ENCODE data around the gene HDGFL2.
"Not testable (repeated sequence)": the region's sequence is repeated elsewhere in the genome, so short reads cannot be mapped to it uniquely, and the experiment has no call there.

Gene HDGFL2

DNA sequence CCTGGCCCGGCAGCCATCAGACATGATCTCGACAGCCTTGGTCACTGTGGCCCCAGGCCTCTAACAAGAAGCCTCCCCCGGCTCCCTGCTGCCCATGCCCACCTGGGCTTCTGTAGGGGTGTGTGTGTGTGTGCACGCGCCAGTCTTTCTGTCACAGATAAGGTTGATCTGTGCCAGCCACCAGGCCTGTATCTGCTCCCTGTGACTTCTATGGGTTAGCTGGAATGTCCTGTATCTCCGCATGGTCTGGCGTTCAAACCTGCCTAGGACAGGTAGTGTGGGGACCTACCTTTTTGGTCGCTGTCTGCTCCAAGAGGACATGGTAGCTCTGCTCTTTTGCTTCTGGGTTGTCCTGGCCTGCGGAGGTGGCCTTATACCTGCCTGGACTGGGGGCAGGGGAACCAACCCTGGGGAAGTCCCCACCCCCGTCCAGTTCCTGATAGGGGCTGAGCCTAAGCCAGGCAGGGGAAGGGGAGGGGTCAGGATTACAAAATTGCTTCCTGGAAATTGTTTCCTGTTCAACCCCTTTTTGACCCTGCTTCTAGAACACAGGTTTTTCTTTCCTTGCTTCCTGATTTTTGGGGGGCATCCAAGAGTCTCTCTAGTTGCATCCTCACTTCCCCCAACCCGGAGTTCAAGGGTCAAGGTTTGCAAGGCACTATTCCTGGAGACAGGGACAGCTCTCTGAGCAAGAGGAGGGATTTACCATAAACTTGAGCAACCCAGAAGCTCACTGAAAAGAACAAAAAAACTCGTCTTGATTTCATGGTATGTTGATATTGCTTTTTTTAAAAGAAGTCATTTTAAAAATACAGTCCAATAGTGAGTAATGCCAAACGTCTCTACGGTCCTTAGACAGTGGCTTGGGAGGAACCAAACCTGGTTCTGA lies 67.8 kb downstream of the HDGFL2 start, which contains the start of gene LRG1:
Gene LRG1 (minus strand): TSS at position 344 of the 889 bp plus-strand sequence. CDS start 23 bp downstream, at position 321.
- TF ChIP-seq, protein P1, sequence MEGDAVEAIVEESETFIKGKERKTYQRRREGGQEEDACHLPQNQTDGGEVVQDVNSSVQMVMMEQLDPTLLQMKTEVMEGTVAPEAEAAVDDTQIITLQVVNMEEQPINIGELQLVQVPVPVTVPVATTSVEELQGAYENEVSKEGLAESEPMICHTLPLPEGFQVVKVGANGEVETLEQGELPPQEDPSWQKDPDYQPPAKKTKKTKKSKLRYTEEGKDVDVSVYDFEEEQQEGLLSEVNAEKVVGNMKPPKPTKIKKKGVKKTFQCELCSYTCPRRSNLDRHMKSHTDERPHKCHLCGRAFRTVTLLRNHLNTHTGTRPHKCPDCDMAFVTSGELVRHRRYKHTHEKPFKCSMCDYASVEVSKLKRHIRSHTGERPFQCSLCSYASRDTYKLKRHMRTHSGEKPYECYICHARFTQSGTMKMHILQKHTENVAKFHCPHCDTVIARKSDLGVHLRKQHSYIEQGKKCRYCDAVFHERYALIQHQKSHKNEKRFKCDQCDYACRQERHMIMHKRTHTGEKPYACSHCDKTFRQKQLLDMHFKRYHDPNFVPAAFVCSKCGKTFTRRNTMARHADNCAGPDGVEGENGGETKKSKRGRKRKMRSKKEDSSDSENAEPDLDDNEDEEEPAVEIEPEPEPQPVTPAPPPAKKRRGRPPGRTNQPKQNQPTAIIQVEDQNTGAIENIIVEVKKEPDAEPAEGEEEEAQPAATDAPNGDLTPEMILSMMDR (IDR thresholded peaks at IDR 0.05; ENCODE audit: low read depth, low read length, missing control alignments): no peak
- H3K4me3 ChIP-seq (replicated peaks; ENCODE audit: low read depth, low read length): no peak within 1 kb of the TSS

DNA sequence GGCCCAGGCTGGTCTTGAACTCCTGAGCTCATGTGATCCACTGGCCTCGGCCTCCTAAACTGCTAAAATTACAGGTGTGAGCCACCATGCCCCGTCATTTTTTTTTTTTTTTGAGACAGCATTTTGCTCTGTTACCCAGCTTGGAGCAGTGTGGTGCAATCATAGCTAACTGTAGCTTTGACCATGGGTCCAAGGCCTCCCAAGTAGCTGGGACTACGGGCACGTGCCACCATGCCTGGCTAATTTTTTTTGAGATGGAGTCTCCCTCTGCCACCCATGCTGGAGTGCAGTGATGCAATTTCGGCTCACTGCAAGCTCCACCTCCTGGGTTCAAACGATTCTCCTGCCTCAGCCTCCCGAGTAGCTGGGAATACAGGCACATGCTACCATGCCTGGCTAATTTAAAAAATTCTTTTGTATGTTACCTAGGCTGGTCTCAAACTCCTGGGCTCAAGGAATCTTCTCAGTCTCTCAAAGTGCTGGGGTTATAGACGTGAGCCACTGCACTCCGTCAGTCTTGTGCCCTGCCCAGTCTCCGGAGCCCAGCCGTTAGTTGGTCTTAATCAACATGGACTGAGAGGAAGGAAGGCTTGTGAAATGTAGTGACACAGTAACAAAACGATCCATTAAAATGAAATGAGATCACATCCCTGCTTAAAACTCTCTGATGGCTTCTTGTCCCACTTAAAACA lies 69.2 kb downstream of the HDGFL2 start:
- TF ChIP-seq, protein P1 (IDR thresholded peaks at IDR 0.05; ENCODE audit: low read depth, low read length, missing control alignments): no peak
- no peak for DNase-seq (ENCODE audit: extremely low read depth, low read depth)
- H3K4me3 ChIP-seq (replicated peaks; ENCODE audit: low read depth, low read length): no peak overlapping the region

More for the DNA sequence above, 67.8 kb downstream of the HDGFL2 start, which contains the start of gene LRG1:
- DNase-seq (ENCODE audit: extremely low read depth, low read depth): no peak

DNA sequence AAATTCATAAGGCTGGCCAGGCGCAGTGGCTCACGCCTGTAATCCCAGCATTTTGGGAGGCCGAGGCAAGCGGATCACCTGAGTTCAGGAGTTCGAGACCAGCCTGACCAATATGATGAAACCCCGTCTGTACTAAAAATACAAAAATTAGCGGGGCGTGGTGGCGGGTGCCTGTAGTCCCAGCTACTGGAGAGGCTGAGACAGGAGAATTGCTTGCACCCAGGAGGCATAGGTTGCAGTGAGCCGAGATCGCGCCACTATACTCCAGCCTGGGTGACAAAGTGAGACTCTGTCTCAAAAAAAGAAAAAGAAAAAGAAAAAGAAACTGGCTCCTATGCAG lies 69.7 kb downstream of the HDGFL2 start:
- not testable (repeated sequence) for DNase-seq (ENCODE audit: extremely low read depth, low read depth); H3K4me3 ChIP-seq (replicated peaks; ENCODE audit: low read depth, low read length)

DNA sequence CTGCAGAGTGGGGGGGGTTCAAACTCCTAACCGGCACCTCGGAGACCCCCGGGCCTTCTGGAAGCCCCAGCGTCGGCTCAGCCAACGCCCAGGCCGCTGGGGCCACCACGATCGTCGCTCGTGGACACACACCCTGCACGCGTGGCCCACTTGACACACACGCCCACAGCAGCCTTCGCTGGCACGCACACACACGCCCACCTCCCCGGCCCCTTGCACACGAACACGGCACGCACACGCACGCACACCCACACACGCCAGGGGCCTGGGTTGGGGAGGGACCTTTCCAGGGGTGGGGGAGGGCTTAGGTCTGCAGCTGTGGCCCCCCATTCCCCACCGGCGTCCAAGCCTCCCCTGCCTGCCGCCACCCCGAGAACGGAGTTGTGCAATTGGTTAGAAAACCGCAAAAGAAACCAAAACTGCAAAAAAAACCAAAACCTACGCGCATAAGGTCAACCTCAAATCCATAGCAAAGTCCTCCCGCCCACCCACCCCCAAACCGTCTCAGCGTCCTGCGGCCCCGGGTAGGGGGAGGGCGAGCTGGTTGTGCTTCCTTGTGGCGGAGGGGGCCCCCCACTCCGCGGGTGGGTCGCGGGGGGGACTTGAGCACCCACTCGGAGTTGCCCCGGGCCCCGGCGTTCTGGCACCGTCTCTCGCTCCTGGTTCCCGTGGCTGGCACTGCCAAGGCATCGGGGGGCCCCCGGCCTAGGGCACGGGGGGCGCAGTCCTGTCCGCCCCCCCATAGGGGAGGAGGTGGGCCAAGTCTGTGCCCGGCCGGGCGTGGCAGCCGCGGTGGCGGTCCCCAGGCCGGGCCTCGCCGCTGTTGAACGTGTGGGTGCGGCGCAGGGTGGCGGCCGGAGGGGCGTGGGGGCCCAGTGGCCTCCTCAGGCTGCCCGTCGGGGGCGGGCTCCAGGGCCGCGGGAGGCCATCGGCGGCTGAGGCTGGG lies 71.1 kb downstream of the HDGFL2 start:
- no peak for DNase-seq (ENCODE audit: extremely low read depth, low read depth)
- H3K4me3 ChIP-seq (replicated peaks; ENCODE audit: low read depth, low read length): no peak overlapping the region
- TF ChIP-seq, protein P1 (IDR thresholded peaks at IDR 0.05; ENCODE audit: low read depth, low read length, missing control alignments): no peak

DNA sequence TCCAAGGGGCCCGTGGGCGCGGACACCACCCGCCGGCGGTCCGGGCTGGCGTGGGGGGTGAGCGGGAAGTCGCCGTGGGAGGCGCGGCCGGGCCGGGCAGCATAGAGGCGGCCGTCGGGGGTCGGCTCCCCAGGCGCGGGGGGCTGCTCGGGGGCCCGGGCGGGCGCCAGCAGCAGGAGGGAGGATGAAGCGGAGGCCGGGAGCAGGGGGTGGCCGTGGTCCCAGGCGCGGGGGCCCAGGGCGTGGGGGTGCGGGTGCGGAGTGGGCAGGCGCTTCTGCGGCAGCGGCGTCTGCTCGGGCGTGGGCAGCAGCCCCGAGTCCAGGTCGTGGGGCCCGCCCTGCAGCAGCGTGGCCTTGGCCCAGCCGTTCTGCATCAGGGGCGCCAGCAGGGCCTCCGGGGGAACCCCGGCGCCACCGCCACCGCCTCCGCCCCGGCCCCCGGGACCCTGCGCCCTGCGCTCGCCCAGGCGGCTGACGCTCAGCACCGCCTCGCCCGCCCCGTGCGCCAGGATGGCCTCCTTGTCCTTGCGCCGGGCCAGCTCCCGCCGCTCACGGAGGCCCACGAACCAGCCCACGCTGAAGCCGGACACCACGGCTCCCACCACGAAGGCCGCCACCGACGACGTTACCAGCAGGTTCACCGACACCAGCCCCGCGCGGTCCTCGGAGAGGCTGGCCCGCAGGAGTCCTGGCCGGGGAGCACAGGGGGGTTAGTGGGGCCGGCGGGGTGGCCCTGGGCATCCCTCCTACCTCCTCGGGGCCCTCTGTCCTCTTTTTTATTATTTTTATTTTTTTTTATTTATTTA lies 71.9 kb downstream of the HDGFL2 start:
- TF ChIP-seq, protein P1 (IDR thresholded peaks at IDR 0.05; ENCODE audit: low read depth, low read length, missing control alignments): no peak
- no peak overlapping the region for H3K4me3 ChIP-seq (replicated peaks; ENCODE audit: low read depth, low read length)
- no peak for DNase-seq (ENCODE audit: extremely low read depth, low read depth)

DNA sequence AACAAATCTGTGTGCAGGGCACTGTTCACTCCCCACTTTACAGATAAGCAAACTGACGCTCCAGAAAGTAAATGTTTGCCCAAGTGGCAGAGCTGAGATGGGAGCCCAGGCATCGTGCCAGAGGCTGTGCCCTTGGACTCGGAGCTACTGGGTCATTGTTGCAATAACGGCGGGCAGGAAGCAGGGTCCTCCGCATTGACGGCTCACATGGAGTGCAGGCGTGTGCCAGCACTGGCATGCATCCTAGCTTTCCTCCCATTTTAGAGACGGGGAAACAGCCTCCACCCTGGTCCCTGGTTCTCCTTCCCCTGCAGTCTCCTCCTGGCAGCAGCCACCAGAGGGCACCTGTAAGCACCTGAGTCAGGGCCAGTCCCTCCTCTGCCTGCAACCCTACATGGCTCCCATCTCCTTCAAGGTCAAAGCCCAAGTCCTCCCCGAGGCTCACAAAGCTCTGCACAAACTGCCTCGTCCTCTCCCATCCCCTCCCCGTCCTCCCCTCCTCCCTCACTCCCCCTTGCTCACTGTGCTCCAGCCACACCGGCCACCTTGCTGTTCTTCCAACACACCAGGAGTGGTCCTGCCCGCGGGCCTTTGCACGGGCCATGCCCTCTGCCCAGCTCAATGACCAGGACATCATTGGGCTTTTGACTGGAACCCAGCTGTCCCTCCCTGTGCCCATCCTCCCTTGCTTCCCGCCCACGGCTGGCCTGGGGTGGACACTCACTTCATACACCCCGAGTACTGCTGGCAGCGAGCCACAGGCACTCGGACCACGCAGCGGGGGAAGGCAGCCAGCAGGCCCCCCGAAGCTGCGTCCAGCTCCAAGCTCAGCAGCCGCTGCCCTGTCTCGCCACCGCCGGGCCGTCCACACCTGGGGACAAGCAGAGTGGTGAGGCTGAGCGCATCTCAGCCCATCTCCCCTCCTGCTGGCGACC lies 75.5 kb downstream of the HDGFL2 start:
- TF ChIP-seq, protein P1 (IDR thresholded peaks at IDR 0.05; ENCODE audit: low read depth, low read length, missing control alignments): peak; percentile 54
- DNase-seq (ENCODE audit: extremely low read depth, low read depth): no peak
- no peak overlapping the region for H3K4me3 ChIP-seq (replicated peaks; ENCODE audit: low read depth, low read length)
